GM12878 (cell line): ENCODE results near the gene FTSJ1. TPM values are rescaled to one million over a fixed set of nuclear protein-coding genes. Genes with fewer than 3 reads are reported as not detected.

ENCODE experiments used
- ATAC-seq: fragments of 200-7000 bp; cut with Tn5 transposase; 3 replicates; pipeline ENCODE4 v1.9.1; 2020; ENCODE audit warnings: mild to moderate bottlenecking, moderate library complexity
- BruUV-seq: library from RNA; stranded (reverse); fragments of 400-500 nt; replicated peaks from 2 replicates; lab custom pipeline; 2021; lab: Mats Ljungman, UMichigan
- CTCF ChIA-PET: fragments of 300-600 bp; sonication (Branson Sonifier 250); formaldehyde crosslinking; extraction: SDS; loops from one replicate; lab custom pipeline; 2021; ENCODE audit warnings: inconsistent platforms; lab: Yijun Ruan, JAX
- POLR2A ChIA-PET: fragments of 350-600 bp; formaldehyde crosslinking; extraction: SDS; loops from one replicate; lab custom pipeline; 2021; ENCODE audit warnings: inconsistent platforms; lab: Charles Lee
- RAD21 ChIA-PET: fragments of 300-600 bp; sonication (Branson Sonifier 250); formaldehyde crosslinking; loops from one replicate; lab custom pipeline; 2023; ENCODE audit warnings: antibody characterized with exemption; ENCODE audit not compliant: unreplicated experiment; lab: Charles Lee
- SMC1A ChIA-PET: fragments of 300-600 bp; sonication (Branson Sonifier 250); formaldehyde crosslinking; loops from one replicate; lab custom pipeline; 2023; ENCODE audit not compliant: unreplicated experiment, uncharacterized antibody; lab: Charles Lee
- DNase-seq: peaks from one replicate; pipeline ENCODE4 v3.0.0-alpha.2; 2011; ENCODE audit warnings: low read depth, low spot score
- FAIRE-seq: peaks from 3 replicates; lab custom pipeline; 2011; peaks lifted over from hg19 to GRCh38; lab: Jason Lieb, UNC
- H2AFZ ChIP-seq: 2 replicates; pipeline ENCODE4 v1.6.0; 2011; ENCODE audit warnings: low read depth, low read length, control low read depth; ENCODE audit not compliant: control insufficient read depth
- H3K27ac ChIP-seq: 2 replicates; pipeline ENCODE4 v1.5.1; 2011; ENCODE audit warnings: control low read depth; ENCODE audit not compliant: control insufficient read depth, insufficient read depth
- H3K27me3 ChIP-seq, 2 experiments: replicated peaks in 1 of 2; 2 replicates each; pipeline versions ENCODE4 v1.6.0 to v1.6.1; 2011; ENCODE audit warnings: low read length in 1 of 2; ENCODE audit not compliant: control insufficient read depth in 2 of 2, insufficient read depth in 2 of 2
- H3K36me3 ChIP-seq, 2 experiments: 2 replicates each; pipeline ENCODE4 v1.5.1; 2011; ENCODE audit warnings: low read length in 1 of 2; ENCODE audit not compliant: control insufficient read depth in 2 of 2, insufficient read depth in 2 of 2
- H3K4me1 ChIP-seq: 2 replicates; pipeline ENCODE4 v1.6.1; 2011; ENCODE audit warnings: mild to moderate bottlenecking, low read length, moderate library complexity, mixed read lengths; ENCODE audit not compliant: control insufficient read depth, insufficient read depth
- H3K4me2 ChIP-seq: 2 replicates; pipeline ENCODE4 v1.6.0; 2011; ENCODE audit warnings: control low read depth; ENCODE audit not compliant: control insufficient read depth, insufficient read depth
- H3K4me3 ChIP-seq: fragments of 200-600 bp; sonication (generic); 2 replicates; pipeline ENCODE4 v1.5.1; 2016
- H3K79me2 ChIP-seq: 2 replicates; pipeline ENCODE4 v1.6.0; 2011; ENCODE audit warnings: low read length; ENCODE audit not compliant: control insufficient read depth, insufficient read depth
- H3K9ac ChIP-seq: 2 replicates; pipeline ENCODE4 v1.8.0; 2011; ENCODE audit warnings: low read length, control low read depth, mixed read lengths; ENCODE audit not compliant: control insufficient read depth, insufficient read depth
- H3K9me3 ChIP-seq: replicated peaks from 3 replicates; pipeline ENCODE4 v1.5.1; 2011; ENCODE audit warnings: mild to moderate bottlenecking, low read length; ENCODE audit not compliant: control insufficient read depth, insufficient read depth
- H4K20me1 ChIP-seq: 2 replicates; pipeline ENCODE4 v1.6.0; 2011; ENCODE audit not compliant: control insufficient read depth, insufficient read depth
- ATF2 ChIP-seq: IDR thresholded peaks from 2 replicates; pipeline ENCODE4 v1.6.1; 2012; ENCODE audit warnings: low read length, inconsistent platforms
- BACH1 ChIP-seq: fragments of 450-650 bp; IDR thresholded peaks from 2 replicates; pipeline ENCODE4 v1.6.1; 2017; ENCODE audit warnings: mild to moderate bottlenecking, borderline replicate concordance
- CEBPB ChIP-seq, 2 experiments: fragments of 150-350 bp in 1 of 2; IDR thresholded peaks; 2 replicates each; pipeline ENCODE4 v1.6.1; 2012 to 2014; ENCODE audit warnings: low read depth in 2 of 2, low read length in 2 of 2, borderline replicate concordance in 1 of 2, inconsistent platforms in 1 of 2
- ESRRA ChIP-seq: IDR thresholded peaks from 2 replicates; pipeline ENCODE4 v1.6.1; 2012; ENCODE audit warnings: mild to moderate bottlenecking, low read length, improper control_type of control experiment
- IKZF1 ChIP-seq: fragments of 450-650 bp; conservative IDR thresholded peaks from 2 replicates; pipeline ENCODE4 v1.6.1; 2017; ENCODE audit warnings: antibody characterized with exemption, mild to moderate bottlenecking
- RBBP5 ChIP-seq: fragments of 200-600 bp; sonication (generic); conservative IDR thresholded peaks from 2 replicates; pipeline ENCODE4 v1.6.1; 2016
- RELB ChIP-seq: fragments of 450-650 bp; IDR thresholded peaks from 2 replicates; pipeline ENCODE4 v1.6.1; 2017; ENCODE audit warnings: low read depth, mild to moderate bottlenecking, moderate library complexity
- SIN3A ChIP-seq: IDR thresholded peaks from 2 replicates; pipeline ENCODE4 v1.6.1; 2012; ENCODE audit warnings: low read depth, low read length, improper control_type of control experiment
- SKIL ChIP-seq: fragments of 450-650 bp; IDR thresholded peaks from 2 replicates; pipeline ENCODE4 v1.6.1; 2017; ENCODE audit warnings: mild to moderate bottlenecking, low read depth, inconsistent platforms; ENCODE audit not compliant: poor library complexity, severe bottlenecking
- SMAD5 ChIP-seq: IDR thresholded peaks from 2 replicates; pipeline ENCODE4 v1.6.1; 2016; ENCODE audit warnings: antibody characterized with exemption, low read depth
- SRF ChIP-seq, 2 experiments: IDR thresholded peaks; 2 replicates each; pipeline ENCODE4 v1.6.1; 2011; ENCODE audit warnings: low read depth in 2 of 2, low read length in 2 of 2, mild to moderate bottlenecking in 1 of 2, moderate library complexity in 1 of 2
- STAT3 ChIP-seq: IDR thresholded peaks from 2 replicates; pipeline ENCODE4 v1.6.1; 2011; ENCODE audit warnings: low read depth, low read length, improper control_type of control experiment
- SUZ12 ChIP-seq: fragments of 200-600 bp; sonication (generic); IDR thresholded peaks from one replicate; pipeline ENCODE4 v1.6.1; 2018; ENCODE audit warnings: antibody characterized with exemption, mild to moderate bottlenecking; ENCODE audit not compliant: unreplicated experiment
- TBL1XR1 ChIP-seq: IDR thresholded peaks from 2 replicates; pipeline ENCODE4 v1.6.1; 2012; ENCODE audit warnings: low read depth, low read length, improper control_type of control experiment
- TCF7 ChIP-seq: IDR thresholded peaks from 2 replicates; pipeline ENCODE4 v1.6.1; 2014; ENCODE audit warnings: antibody characterized with exemption, borderline replicate concordance
- ZBED1 ChIP-seq: IDR thresholded peaks from 2 replicates; pipeline ENCODE4 v1.6.1; 2016; ENCODE audit warnings: borderline replicate concordance
- ZNF384 ChIP-seq: IDR thresholded peaks from 2 replicates; pipeline ENCODE4 v1.6.1; 2012; ENCODE audit warnings: low read depth, mild to moderate bottlenecking, low read length, improper control_type of control experiment, borderline replicate concordance
- WGBS: methylation state at CpG from one replicate; pipeline ENCODE4 v1.1.6; 2016; ENCODE audit warnings: low lambda C conversion rate; ENCODE audit not compliant: insufficient replicate concordance, insufficient coverage; ENCODE audit errors: missing lambda C conversion rate; 5-methylcytosine and 5-hydroxymethylcytosine counted together
- in situ Hi-C: fragments of 300-500 bp; cut with MboI; formaldehyde crosslinking; loops from 9 replicates; pipeline ENCODE4 v1.14.3; 2018; ENCODE audit warnings: mixed read lengths
- intact Hi-C: fragments of 100-400 bp; cut with micrococcal nuclease; formaldehyde crosslinking; loops from one replicate; pipeline ENCODE4 v1.14.2; 2022; ENCODE audit not compliant: unreplicated experiment
- polyA plus RNA-seq, 11 experiments: library from polyadenylated mRNA; depleted of rRNA in 4 of 11; unstranded in 6 of 11; stranded (reverse) in 5 of 11; fragments of >200 nt; fragmentation: Nextera tagmentation in 4 of 11; fragmentation: Illumina TruSeq in 1 of 11; extraction: Ambion mirVana in 4 of 11; extraction: Trizol in 1 of 11; gene quantifications; 1 replicate in 1 of 11; 2 replicates in 10 of 11; pipeline versions ENCODE4 v1.2.1 to v1.2.3, GENCODE V29; 2011 to 2016; ENCODE audit warnings: inconsistent platforms in 2 of 11, missing spikeins in 2 of 11, low read depth in 1 of 11
- total RNA-seq, 4 experiments: library from RNA; depleted of rRNA in 3 of 4; stranded (reverse); fragments of >200 nt in 3 of 4; fragmentation: Illumina TruSeq in 1 of 4; extraction: Trizol in 1 of 4; gene quantifications; 2 replicates each; pipeline versions ENCODE4 v1.2.1 to v1.2.3, GENCODE V29; 2013 to 2021

FTSJ1 gene
- total and polyA plus RNA-seq, 10 of the 15 experiments (the other 5 are each of a cell fraction or from before 2014, with no cell fraction given): 8.8 to 87.8 (median 57.9) TPM

- no peak for TF ChIP-seq RELB
- TF ChIP-seq TCF7: no peak
- no peak for TF ChIP-seq ZNF384
- TF ChIP-seq, all 136 proteins: peak for 0
These were observed 36.5 kb downstream of the FTSJ1 start (continued) for GRCh38 chrX:48512371-48512935.

- H3K4me2 ChIP-seq: no peak overlapping the region
- intact Hi-C loops: no loop called here
- H2AFZ ChIP-seq: no peak overlapping the region
- FAIRE-seq: no peak
- H3K4me3 ChIP-seq: no peak overlapping the region
- in situ Hi-C loops: no loop called here
- 60% methylated on average over 4 of the region's 4 CpGs for WGBS
- no TSS peak for BruUV-seq
- no peak overlapping the region for H3K9ac ChIP-seq
- H3K79me2 ChIP-seq: no peaks in the 10 kb centered on the region
- no peak for ATAC-seq
- SMC1A ChIA-PET: interaction anchor here (0.6 kb wide), 1 partner anchor 17 kb away, joined by 3 read pairs; no protein-coding TSS in a partner anchor
- H3K4me1 ChIP-seq: no peaks in the 10 kb centered on the region
- no peaks in the 10 kb centered on the region for H3K36me3 ChIP-seq
- no peaks in the 10 kb centered on the region for H3K27me3 ChIP-seq
- no peak overlapping the region for H3K27ac ChIP-seq
- H3K9me3 ChIP-seq: no peaks in the 10 kb centered on the region
- H4K20me1 ChIP-seq: no peaks in the 10 kb centered on the region
- POLR2A ChIA-PET: no interaction called here
- RAD21 ChIA-PET: no interaction called here
- TF ChIP-seq ATF2: no peak
- no peak for TF ChIP-seq SUZ12
- no peak for TF ChIP-seq ESRRA
- TF ChIP-seq STAT3: no peak
- TF ChIP-seq BACH1: no peak
- TF ChIP-seq IKZF1: no peak
- TF ChIP-seq SKIL: no peak
- TF ChIP-seq ZBED1: no peak
- TF ChIP-seq SMAD5: no peak
- no peak for TF ChIP-seq RBBP5
- no peak for TF ChIP-seq SRF (IDR thresholded peaks at IDR 0.05; ENCODE audit: low read depth in 2 of 2, low read length in 2 of 2)
- TF ChIP-seq TBL1XR1: no peak
- no peak for TF ChIP-seq CEBPB (IDR thresholded peaks at IDR 0.05; ENCODE audit: borderline replicate concordance in 1 of 2, low read depth in 2 of 2, low read length in 2 of 2)
- TF ChIP-seq SIN3A: no peak
- DNase-seq: no peak
- CTCF ChIA-PET: interaction anchor here (0.9 kb wide), 1 partner anchor 26 kb away, joined by 3 read pairs; the partner anchor contains the start of gene TBC1D25
These were observed 37.7 kb downstream of the FTSJ1 start for GRCh38 chrX:48513670-48514069.
